GM18951 (cell line): ENCODE results near the gene CDC25A.

Experiments used
- POLR2A ChIP-seq: IDR thresholded peaks from 4 replicates; pipeline ENCODE4 v1.6.1; 2011; ENCODE audit warnings: mild to moderate bottlenecking; ENCODE audit not compliant: insufficient read length, insufficient read depth; ENCODE audit errors: extremely low read depth
- in situ Hi-C: fragments of 300-500 bp; cut with MboI; formaldehyde crosslinking; loops from one replicate; pipeline ENCODE4 v1.12.0; 2022; ENCODE audit warnings: low sequenced_read_pairs, mixed read lengths, inconsistent platforms; ENCODE audit not compliant: unreplicated experiment

CDC25A gene

DNA sequence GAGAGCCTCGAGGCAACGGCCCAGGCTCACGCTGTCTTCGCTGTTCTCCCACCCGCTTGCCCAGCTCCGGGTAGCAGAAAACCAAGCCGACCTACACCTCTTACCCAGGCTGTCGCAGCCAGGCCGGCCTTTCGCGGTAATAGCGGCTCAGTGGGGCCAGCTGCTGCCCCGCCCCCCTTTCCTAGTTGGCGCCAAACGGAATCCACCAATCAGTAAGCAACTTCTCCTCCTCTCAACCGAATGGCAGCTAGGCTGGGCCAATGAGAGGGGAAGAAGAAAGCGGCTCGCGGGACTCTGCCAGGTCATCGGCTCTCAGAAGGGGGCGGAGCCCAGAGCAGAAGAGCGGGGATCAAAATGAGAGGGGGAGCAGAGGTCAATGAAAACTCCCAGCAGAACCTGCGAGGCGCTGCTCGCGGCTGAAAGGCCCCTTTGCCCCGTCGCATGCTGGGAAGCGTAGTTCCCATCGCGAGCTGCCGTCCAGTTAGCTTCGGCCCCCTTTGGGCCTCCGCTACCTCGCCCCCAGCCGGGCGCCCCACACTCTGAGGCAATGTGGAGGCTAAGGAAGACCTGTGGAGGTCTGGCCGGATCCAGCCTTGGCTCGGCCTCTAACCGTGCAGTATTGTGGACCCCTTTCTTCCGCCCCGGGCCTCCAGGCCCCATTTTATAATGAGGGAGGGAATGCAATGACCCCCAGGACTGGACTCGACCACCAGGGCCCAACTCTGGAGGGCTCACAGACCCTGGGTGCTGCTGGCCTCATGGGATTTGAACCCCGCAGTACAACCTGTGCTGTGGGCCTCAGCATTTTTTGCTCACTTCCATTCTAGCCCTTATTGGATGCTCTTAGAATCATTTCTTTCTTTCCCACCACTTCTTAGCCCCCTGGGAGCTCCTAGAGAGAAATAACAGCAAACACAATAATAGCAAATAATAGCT, at the start of gene CDC25A:
TSS of gene CDC25A (minus strand) at position 152 of the 936 bp plus-strand sequence. CDS start 470 bp downstream, outside the sequence.
- in situ Hi-C loops = no loop called here
- TF ChIP-seq POLR2A = peak; percentile 82

DNA sequence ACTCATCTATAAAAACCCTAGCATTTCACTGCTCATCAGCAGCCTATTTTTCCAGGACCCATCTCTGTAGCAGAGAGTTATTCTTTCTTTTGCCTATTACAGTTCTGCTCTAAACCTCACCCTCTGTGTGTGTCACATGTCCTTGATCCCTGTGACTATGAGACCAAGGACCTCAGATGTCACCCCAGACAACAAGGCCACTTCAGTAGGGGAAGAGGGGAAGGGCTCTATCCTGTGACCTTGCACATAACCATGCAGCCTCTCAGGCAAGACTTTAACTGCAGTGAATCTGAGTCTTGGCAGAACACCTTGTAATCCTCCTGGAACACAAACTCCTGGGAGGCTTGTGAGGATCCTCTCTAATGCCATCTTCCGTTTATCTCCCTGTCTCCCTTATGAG, 48.3 kb upstream of the CDC25A start:
- TF ChIP-seq POLR2A = no peak
- in situ Hi-C loops = no loop called here

DNA sequence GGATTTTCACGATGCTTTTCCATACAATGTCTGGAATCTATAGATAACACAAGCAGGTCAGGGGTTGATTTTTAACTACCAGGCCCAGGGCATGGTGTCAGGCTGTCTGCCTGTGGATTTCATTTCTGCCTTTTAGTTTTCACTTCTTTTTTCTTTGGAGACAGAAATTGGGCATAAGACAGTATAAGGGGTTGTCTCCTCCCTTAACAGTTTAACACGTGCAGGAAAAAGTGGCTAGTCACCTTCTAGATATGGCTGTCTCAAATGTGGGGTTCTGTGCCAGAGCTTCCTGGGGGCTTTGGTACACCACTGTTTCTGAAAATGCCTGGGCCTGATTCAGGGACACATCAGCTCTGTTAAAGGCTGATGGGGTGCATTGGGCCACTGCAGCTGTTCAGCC, 45.3 kb upstream of the CDC25A start:
- in situ Hi-C loops = no loop called here
- TF ChIP-seq POLR2A = no peak

DNA sequence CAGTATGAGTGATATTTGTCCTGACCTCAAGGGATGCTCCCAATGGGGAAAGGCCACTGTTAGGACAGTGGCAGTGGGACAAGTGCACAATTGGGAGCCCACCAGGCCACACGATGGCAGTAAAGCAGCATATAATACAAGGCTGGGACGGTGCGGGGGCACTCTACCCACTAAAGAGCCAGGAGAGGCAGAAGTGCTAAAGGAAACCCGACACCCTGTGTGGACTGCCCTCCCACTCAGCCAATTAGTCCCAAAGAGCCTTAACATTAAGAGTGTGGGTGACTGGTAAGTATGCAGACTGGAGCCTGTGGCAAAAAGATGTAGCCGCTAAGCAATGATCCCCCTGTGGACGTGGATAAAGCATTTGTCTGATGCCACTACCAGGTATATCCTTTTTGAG, 44.5 kb upstream of the CDC25A start:
- peak; percentile 24 for TF ChIP-seq POLR2A
- in situ Hi-C loops = no loop called here

DNA sequence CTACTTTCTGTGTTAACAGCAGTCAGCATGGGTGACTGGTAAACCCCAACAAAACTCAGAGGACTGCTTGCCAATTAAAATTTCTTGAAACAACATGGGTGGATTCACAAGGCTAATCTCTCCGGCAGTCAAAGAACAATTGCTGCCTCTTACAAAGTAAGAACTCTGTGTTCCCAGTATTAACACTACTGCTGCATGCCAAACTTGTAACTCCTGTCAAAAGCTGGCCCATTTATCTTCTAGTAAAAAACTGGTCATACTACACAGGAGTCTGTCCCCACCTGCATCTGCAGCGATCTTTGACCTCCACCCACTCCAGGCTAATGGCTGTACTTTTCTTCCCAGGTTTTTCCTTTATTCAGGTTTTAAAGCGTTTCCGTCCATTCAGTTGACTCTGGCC, 44.0 kb upstream of the CDC25A start:
- TF ChIP-seq POLR2A = no peak
- in situ Hi-C loops = no loop called here

DNA sequence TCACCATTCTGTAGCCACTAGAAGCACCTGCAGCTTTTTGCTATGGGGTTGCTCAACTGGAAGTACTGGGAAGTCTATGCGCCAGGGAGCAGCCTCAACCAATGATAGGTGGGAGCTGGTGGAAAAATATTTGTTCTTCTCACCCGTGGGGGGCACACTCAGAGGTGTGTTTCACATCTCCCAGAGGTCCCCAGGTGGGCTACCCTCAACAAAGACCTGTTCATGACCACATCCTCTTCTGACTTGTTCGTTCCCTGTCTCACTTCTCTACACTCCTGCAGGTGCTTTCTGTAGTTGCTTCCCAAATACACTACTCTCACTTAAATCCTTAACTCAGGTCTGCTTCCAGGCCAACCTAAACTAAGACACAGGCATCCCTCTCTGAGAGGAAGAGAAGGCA, 38.7 kb upstream of the CDC25A start:
- in situ Hi-C loops = no loop called here
- TF ChIP-seq POLR2A = no peak

DNA sequence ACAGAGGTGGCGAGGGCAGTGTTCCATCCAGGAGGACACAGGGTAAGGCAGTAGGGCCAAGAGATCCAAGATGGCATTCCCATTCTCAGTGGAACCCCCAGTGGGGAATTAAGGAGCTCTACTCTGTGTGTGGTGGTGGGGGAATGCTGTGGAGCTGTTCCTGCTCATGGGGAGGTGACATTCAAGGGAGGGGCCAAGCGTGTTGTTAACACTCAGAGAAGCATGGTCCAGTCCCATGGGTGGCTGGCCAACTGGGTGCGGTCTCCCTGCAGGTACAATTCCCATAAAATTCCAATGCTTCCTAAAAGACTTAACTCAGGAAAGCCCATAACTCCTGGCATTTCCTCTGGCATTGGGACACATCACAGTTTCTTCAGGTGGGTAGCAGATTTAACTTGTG, 37.4 kb upstream of the CDC25A start:
- no peak for TF ChIP-seq POLR2A
- in situ Hi-C loops = no loop called here

DNA sequence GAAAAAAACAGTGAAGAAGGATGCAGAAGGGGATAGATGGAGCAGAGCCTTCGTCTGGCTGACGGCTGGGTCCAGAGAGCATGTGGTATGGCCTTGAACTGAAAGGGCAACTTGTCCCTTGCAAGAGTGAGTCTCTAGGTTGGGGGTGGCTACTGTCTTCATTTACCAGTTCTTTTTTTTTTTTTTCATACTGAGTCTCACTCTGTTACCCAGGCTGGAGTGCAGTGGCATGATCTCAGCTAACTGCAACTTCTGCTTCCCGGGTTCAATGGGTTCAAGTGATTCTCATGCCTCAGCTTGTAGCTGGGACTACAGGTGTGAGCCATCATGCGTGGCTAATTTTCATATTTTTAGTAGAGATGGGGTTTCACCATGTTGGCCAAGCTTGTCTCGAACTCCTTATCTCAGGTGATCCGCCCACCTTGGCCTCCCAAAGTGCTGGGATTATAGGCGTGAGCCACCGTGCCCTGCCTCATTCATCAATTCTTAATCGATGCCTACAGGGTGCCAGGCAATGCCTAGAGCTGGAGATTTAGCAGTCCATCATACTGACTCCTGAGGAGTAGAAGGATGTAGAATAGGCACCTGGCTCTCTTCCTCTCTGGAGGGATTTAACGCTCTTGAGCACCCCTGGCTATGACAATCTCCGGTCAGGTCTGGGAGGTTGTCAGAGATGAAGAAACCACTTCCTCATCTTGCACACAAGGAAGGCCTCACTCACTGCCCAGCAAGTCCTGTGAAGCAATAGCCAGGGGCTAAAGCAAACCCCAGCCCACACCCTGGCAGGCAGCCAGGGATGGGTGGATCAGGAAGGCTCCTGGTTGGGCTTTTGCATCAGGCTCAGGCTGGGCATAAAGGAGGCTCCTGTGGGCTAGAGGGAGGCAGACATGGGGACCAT, 34.6 kb upstream of the CDC25A start, which contains the start of gene CAMP:
TSS of gene CAMP (plus strand) at position 880 of the 898 bp plus-strand sequence. CDS start at position 897, 17 bp downstream.
- in situ Hi-C loops = no loop called here
- peak; percentile 33 for TF ChIP-seq POLR2A

DNA sequence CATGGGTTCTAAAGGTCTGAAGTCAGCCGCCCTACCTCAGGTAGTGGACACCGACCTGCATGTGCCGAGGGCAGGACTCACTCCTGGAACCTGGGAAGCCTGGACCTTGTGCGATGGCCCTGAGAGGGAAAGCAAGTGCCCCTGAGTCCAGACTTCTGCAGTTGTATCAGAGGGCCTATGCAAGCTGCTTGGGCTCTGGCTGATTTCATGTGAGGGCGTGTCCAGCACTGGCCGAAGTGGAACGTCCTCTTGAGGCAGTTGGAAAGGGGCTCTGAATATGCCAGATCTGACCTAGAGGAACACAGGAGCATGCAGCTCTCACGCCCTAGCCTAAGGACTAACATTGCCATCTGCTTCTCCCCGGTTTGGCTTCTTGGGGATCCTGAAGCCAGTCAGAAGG, 32.5 kb upstream of the CDC25A start:
- in situ Hi-C loops = no loop called here
- TF ChIP-seq POLR2A = no peak

DNA sequence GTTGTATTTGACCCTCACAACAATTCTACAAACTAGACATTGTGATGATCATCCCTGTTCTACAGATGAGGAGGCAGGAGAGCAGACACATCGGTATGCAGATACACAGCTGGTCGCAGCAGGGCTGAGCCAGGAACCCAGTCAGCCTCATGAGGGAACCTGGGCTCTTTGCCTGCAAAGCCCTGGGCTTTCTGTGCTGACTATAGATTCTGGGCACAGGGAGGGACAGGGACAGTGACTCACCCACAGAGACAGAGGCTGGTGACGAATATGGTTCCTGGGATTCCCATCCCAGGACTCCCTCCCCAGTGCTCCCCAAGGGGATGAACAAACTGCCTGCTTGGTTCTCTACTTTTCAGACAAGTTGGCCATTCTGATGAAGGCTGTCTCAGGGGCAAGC, 31.3 kb upstream of the CDC25A start:
- in situ Hi-C loops = no loop called here
- TF ChIP-seq POLR2A = no peak

DNA sequence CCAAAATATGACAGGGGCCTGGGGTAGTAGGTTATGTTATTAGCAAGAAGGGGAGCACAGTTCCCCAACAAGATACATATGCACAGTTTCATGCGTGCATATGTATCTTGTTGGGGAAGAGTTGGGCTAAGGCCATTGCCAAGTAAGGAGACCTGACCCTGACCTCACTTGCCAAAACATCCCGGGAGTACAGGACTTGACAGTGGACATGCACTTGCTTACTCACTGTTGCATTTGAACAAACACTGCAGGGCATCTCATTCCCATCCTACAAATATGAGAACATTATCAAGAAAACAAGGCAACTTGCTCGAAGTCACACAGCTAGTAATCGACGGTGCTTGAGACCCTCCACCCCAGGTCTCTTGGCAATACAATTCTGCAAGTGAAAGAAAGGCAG, 30.3 kb upstream of the CDC25A start:
- in situ Hi-C loops = no loop called here
- no peak for TF ChIP-seq POLR2A

DNA sequence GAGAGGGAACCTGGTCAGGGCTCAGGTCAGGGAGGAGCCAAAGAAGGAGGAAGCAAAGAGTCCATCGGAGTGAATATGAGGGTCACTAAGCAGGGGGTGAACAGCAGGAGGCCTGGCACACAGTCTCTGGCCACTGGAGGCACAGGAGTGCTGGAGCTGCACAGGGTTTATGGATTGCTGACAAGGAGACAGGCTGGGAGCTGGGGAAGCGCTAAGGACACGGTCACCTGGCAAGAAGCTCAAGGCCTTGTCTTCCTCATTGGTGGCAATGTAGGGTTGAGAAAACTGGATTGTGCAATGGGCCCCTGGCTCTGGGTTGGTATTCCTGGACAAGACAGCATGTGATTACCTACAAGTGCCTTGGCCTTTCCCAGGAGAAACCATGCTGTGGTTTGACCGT, 29.2 kb upstream of the CDC25A start:
- in situ Hi-C loops = no loop called here
- no peak for TF ChIP-seq POLR2A

DNA sequence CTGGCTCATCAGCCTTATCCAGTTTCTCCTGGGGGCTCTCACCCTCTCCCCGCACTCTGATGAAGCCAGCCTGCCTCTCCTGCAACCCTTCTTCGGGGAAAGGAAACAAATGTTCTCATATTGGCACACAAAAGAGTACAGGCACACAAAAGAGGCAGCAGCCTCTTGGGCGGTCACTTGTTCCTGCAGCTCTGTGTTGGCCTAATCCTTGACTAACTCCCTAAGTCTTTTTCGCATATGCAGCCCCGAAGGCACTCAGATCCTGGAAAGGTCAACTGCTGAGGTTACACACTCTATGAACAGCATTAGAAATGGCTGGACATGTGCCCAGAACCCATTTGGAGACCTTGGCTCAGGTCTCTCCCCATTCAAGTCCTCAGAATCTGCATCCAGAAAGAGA, 27.7 kb upstream of the CDC25A start:
- in situ Hi-C loops = no loop called here
- no peak for TF ChIP-seq POLR2A
